Esophagus squamous epithelium (tissue), 4 donors: Measurements from ENCODE around the gene PEX26.
"Not testable (repeated sequence)": the region's sequence is repeated elsewhere in the genome, so short reads cannot be mapped to it uniquely, and the experiment has no call there.

Experiments used
- POLR2A ChIP-seq, 4 donors: fragments of 450-650 bp; IDR thresholded peaks; one replicate each; pipeline ENCODE4 v1.6.1; 2017; ENCODE audit warnings: antibody characterized with exemption in 4 of 4, mild to moderate bottlenecking in 4 of 4, moderate library complexity in 3 of 4
- TF ChIP-seq, protein P1 (sequence below), 6 experiments: fragments of 450-650 bp in 4 of 6; fragments of 200-600 bp in 2 of 6; sonication (generic) in 2 of 6; IDR thresholded peaks; one replicate each; pipeline ENCODE4 v1.5.1; 2016 to 2019; ENCODE audit warnings: antibody characterized with exemption in 6 of 6, mild to moderate bottlenecking in 4 of 6, moderate library complexity in 4 of 6

DNA sequence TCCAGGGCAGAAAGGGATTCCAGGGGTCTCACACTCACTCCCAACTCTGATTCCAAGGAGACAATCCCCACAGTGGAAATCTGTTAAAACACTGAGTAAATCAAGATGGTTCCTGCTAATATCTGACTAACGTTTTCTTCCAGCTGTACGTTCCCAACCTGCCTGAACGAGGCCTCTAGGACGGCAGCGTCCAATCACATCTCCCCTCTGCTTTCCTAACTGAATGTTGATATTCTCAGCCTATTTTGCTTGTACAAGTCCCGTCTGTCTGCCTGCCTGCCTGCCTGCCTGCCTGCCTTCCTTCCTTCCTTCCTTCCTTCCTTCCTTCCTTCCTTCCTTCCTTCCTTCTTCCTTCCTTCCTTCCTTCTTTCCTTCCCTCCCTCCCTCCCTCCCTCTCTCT is 14.1 kb upstream of the PEX26 start:
- TF ChIP-seq, protein P1, sequence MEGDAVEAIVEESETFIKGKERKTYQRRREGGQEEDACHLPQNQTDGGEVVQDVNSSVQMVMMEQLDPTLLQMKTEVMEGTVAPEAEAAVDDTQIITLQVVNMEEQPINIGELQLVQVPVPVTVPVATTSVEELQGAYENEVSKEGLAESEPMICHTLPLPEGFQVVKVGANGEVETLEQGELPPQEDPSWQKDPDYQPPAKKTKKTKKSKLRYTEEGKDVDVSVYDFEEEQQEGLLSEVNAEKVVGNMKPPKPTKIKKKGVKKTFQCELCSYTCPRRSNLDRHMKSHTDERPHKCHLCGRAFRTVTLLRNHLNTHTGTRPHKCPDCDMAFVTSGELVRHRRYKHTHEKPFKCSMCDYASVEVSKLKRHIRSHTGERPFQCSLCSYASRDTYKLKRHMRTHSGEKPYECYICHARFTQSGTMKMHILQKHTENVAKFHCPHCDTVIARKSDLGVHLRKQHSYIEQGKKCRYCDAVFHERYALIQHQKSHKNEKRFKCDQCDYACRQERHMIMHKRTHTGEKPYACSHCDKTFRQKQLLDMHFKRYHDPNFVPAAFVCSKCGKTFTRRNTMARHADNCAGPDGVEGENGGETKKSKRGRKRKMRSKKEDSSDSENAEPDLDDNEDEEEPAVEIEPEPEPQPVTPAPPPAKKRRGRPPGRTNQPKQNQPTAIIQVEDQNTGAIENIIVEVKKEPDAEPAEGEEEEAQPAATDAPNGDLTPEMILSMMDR (IDR thresholded peaks at IDR 0.05): not testable (repeated sequence)
- TF ChIP-seq POLR2A (IDR thresholded peaks at IDR 0.05): not testable (repeated sequence)
